ENCODE measurements around the gene GLDN. TPM values are rescaled to one million over a fixed set of nuclear protein-coding genes. Genes with fewer than 3 reads are reported as not detected.

GLDN gene
- total RNA-seq, 2 donors from 2014 or later: not detected

GRCh38 chr15:51374131-51374530 lies 32.7 kb downstream of the GLDN start:
- DNase-seq (ENCODE audit: low spot score) (no peak), ATAC-seq (no peak)
- H3K4me1 Mint-ChIP-seq (ENCODE audit: low read depth in 2 of 2): no peaks in the 10 kb centered on the region
- no peak overlapping the region for H3K27ac Mint-ChIP-seq
- no peaks in the 10 kb centered on the region for H3K27me3 Mint-ChIP-seq
- no peaks in the 10 kb centered on the region for H3K36me3 Mint-ChIP-seq
- no peak overlapping the region for H3K4me3 Mint-ChIP-seq
- H3K9me3 Mint-ChIP-seq: no peaks in the 10 kb centered on the region

- DNase-seq (ENCODE audit: low spot score) (no peak), ATAC-seq (no peak)
- Mint-ChIP-seq H3K4me1 (ENCODE audit: low read depth in 2 of 2) (no peaks in the 10 kb centered on the region), H3K27ac (no peak overlapping the region), H3K36me3 (no peaks in the 10 kb centered on the region), H3K4me3 (no peak overlapping the region), H3K27me3 (no peaks in the 10 kb centered on the region), H3K9me3 (no peaks in the 10 kb centered on the region)
Observed at GRCh38 chr15:51375966-51376640, 34.6 kb downstream of the GLDN start.

- Mint-ChIP-seq H3K27me3 (peaks cover 8 to 10% of the 10 kb centered on the region in 2 donors), H3K36me3 (no peaks in the 10 kb centered on the region), H3K4me1 (ENCODE audit: low read depth in 2 of 2) (no peaks in the 10 kb centered on the region), H3K27ac (no peak overlapping the region), H3K9me3 (no peaks in the 10 kb centered on the region), H3K4me3 (no peak overlapping the region)
- ATAC-seq (no peak), DNase-seq (ENCODE audit: low spot score) (no peak)
Observed at GRCh38 chr15:51377038-51377786, 35.8 kb downstream of the GLDN start.

GRCh38 chr15:51378406-51378805 lies 37.0 kb downstream of the GLDN start:
- ATAC-seq (no peak), DNase-seq (ENCODE audit: low spot score) (no peak)
- H3K4me3 Mint-ChIP-seq: no peak overlapping the region
- peaks cover 12 to 17% of the 10 kb centered on the region in 2 donors for H3K27me3 Mint-ChIP-seq
- no peaks in the 10 kb centered on the region for H3K9me3 Mint-ChIP-seq
- H3K27ac Mint-ChIP-seq: no peak overlapping the region
- no peaks in the 10 kb centered on the region for H3K4me1 Mint-ChIP-seq (ENCODE audit: low read depth in 2 of 2)
- no peaks in the 10 kb centered on the region for H3K36me3 Mint-ChIP-seq

DNA sequence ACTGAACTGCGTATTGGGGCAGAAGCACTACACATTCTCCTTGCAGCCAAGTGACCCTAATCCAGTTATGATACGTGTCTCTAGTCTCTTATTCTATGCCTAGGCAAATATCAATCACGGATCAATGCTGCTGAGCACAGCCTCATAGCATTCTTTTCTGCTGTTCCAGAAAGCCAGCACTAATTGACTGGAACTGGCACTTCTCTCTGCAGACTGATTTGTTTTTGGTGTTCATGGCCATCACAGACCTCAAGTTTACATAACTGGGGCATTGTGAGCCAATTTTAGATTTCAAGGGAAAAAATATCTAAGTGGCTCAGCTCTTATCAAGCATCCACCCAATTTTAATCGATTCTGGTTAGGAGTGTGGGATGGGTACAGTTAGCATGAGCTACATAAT lies 37.9 kb downstream of the GLDN start:
- Mint-ChIP-seq H3K4me3 (no peak overlapping the region), H3K9me3 (no peaks in the 10 kb centered on the region), H3K27me3 (peaks cover 12 to 17% of the 10 kb centered on the region in 2 donors), H3K27ac (no peak overlapping the region), H3K36me3 (no peaks in the 10 kb centered on the region), H3K4me1 (ENCODE audit: low read depth in 2 of 2) (no peaks in the 10 kb centered on the region)
- no peak for DNase-seq (ENCODE audit: low spot score)
- no peak for ATAC-seq

- DNase-seq (ENCODE audit: low spot score): no peak
- ATAC-seq: peak; percentile 54 to 71
- Mint-ChIP-seq H3K27ac (no peak overlapping the region), H3K9me3 (no peaks in the 10 kb centered on the region), H3K4me1 (ENCODE audit: low read depth in 2 of 2) (no peaks in the 10 kb centered on the region), H3K4me3 (no peak overlapping the region), H3K36me3 (no peaks in the 10 kb centered on the region), H3K27me3 (peaks cover 12 to 17% of the 10 kb centered on the region in 2 donors)
Observed at GRCh38 chr15:51380999-51381806, 39.7 kb downstream of the GLDN start.

- Mint-ChIP-seq H3K4me1 (ENCODE audit: low read depth in 2 of 2) (no peaks in the 10 kb centered on the region), H3K27me3 (peaks cover 12 to 17% of the 10 kb centered on the region in 2 donors), H3K4me3 (no peak overlapping the region), H3K36me3 (no peaks in the 10 kb centered on the region), H3K9me3 (no peaks in the 10 kb centered on the region), H3K27ac (no peak overlapping the region)
- DNase-seq (ENCODE audit: low spot score): no peak
- no peak for ATAC-seq
Observed at GRCh38 chr15:51382787-51383186, 41.3 kb downstream of the GLDN start.

- Mint-ChIP-seq H3K4me3 (no peak overlapping the region), H3K27me3 (peaks cover 12 to 22% of the 10 kb centered on the region in 2 donors), H3K9me3 (no peaks in the 10 kb centered on the region), H3K27ac (no peak overlapping the region), H3K4me1 (ENCODE audit: low read depth in 2 of 2) (no peaks in the 10 kb centered on the region), H3K36me3 (no peaks in the 10 kb centered on the region)
- ATAC-seq (no peak), DNase-seq (ENCODE audit: low spot score) (no peak)
Observed at GRCh38 chr15:51386029-51386428, 44.6 kb downstream of the GLDN start.

- no peaks in the 10 kb centered on the region for H3K36me3 Mint-ChIP-seq
- H3K4me1 Mint-ChIP-seq (ENCODE audit: low read depth in 2 of 2): no peaks in the 10 kb centered on the region
- DNase-seq (ENCODE audit: low spot score) (no peak), ATAC-seq (no peak)
- no peaks in the 10 kb centered on the region for H3K9me3 Mint-ChIP-seq
- H3K27me3 Mint-ChIP-seq: peaks cover 11 to 19% of the 10 kb centered on the region in 2 donors
- no peak overlapping the region for H3K27ac Mint-ChIP-seq
- no peak overlapping the region for H3K4me3 Mint-ChIP-seq
Observed at GRCh38 chr15:51386486-51386885, 45.0 kb downstream of the GLDN start.

DNA sequence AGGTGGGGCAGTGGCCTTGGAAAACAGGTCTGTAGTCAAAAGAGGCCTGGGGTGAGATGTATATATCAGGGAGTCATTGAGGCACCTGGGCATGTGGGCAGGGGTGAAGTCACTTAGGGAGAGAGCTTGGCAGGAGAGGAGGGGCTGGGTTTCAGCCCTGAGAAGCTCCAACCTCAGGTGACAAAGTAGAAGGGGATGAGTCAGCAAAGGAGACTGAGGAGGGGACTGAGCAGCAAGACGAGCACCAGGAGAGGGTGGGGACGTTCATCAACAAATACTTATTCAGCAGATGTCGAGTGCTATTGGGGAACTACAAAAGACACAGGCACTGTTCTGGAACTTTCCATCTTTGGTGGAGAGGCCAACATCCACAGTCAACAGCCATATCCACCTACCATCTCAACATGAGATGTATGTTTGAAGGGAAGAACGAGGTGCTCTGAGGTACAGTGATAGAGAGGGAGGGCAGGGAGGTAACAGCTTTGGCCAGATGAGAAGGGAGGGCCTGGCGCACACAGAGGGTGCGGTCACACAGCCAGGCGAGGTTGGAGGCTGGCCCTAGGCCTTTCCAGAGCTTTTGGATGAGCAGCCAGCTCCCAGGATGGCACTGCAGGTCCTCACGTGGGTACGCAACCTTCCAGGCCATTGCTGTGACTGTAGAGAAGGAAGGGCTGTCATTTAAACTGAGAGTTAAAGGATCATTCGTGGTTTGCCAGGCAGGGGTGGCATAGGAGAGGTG lies 45.7 kb downstream of the GLDN start:
- Mint-ChIP-seq H3K27ac (no peak overlapping the region), H3K4me1 (ENCODE audit: low read depth in 2 of 2) (no peaks in the 10 kb centered on the region), H3K4me3 (no peak overlapping the region), H3K9me3 (no peaks in the 10 kb centered on the region), H3K27me3 (peaks cover 5 to 13% of the 10 kb centered on the region in 2 donors), H3K36me3 (no peaks in the 10 kb centered on the region)
- ATAC-seq: no peak
- DNase-seq (ENCODE audit: low spot score): no peak

- Mint-ChIP-seq H3K36me3 (no peaks in the 10 kb centered on the region), H3K27ac (no peak overlapping the region), H3K4me3 (no peak overlapping the region)
Observed at GRCh38 chr15:51387699-51388041, 46.2 kb downstream of the GLDN start.

DNA sequence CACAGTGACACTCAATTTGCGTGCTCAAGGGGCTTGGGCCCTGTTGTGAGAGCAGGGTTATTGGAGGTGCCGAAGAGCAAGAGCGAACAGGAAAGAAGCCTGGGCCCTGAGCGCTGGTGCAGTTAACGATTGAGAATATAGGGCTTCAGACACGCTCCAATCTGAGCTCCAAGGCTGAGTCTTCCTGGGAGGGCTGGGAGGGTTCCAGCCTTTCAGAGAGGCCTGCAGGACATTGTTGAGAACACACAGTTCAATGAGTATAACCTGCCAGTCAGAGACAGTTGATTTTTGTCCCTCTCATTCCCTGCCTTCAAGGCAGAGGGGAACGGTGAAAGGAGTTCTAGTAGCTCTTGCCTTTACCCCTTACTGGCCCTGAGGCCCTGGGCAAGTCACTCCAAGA lies 47.3 kb downstream of the GLDN start:
- no peaks in the 10 kb centered on the region for H3K4me1 Mint-ChIP-seq (ENCODE audit: low read depth in 2 of 2)
- H3K4me3 Mint-ChIP-seq: no peak overlapping the region
- DNase-seq (ENCODE audit: low spot score) (no peak), ATAC-seq (no peak)
- peaks cover 0 to 5% of the 10 kb centered on the region in 2 donors for H3K27me3 Mint-ChIP-seq
- H3K9me3 Mint-ChIP-seq: no peaks in the 10 kb centered on the region
- H3K36me3 Mint-ChIP-seq: no peaks in the 10 kb centered on the region
- no peak overlapping the region for H3K27ac Mint-ChIP-seq

More at GRCh38 chr15:51387699-51388041, 46.2 kb downstream of the GLDN start:
- DNase-seq (ENCODE audit: low spot score) (no peak), ATAC-seq (no peak)
- no peaks in the 10 kb centered on the region for H3K4me1 Mint-ChIP-seq (ENCODE audit: low read depth in 2 of 2)
- H3K9me3 Mint-ChIP-seq: no peaks in the 10 kb centered on the region
- peaks cover 3 to 10% of the 10 kb centered on the region in 2 donors for H3K27me3 Mint-ChIP-seq

DNA sequence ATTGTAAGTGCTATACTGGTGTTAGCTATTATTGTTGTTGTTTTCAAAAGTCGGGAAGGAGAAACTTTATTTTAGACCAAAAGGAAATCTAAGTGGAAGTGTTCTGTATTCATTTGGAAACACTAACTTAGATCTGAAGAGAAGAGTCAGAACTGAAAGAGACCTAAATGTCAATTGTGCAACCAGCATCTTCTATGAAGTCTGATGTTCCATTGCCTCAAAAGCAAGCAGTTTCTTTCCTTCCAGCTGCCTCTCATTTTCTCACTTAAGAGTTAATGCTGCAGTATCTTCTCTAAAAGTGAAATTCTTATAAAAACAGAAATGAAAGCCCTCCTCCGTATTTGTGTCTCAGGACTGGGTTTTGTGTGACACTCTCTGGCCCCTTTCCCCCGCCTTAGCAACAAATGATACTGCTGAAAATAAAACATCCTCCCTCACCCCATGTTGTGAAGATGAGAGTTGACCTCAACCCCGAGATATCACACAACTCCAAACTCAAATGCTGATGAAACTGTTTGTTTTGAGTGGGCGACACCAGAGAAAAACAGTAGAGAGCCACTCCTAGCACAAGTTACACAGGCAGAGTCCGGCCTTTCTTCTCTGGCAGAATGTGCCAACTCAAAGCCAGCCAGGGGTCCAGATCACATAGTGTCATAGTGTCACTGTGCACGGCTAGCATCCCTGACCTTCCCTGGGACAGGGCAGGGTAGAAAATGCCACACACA lies 48.9 kb downstream of the GLDN start:
- Mint-ChIP-seq H3K9me3 (no peaks in the 10 kb centered on the region), H3K36me3 (no peaks in the 10 kb centered on the region), H3K27me3 (peaks cover 3 to 5% of the 10 kb centered on the region in 2 donors), H3K4me1 (ENCODE audit: low read depth in 2 of 2) (no peaks in the 10 kb centered on the region), H3K27ac (no peak overlapping the region), H3K4me3 (no peak overlapping the region)
- DNase-seq (ENCODE audit: low spot score) (no peak), ATAC-seq (no peak)
